Sigmoid colon (tissue), 7 donors: ENCODE results near the gene ERCC5. TPM values are rescaled to one million over a fixed set of nuclear protein-coding genes. Genes with fewer than 3 reads are reported as not detected.

Experiments
- DNase-seq: peaks from one replicate; pipeline ENCODE4 v3.0.0-alpha.2; 2019
- H3K27ac ChIP-seq, 4 donors: fragments of 200-600 bp; sonication (generic); one replicate each; pipeline ENCODE4 v1.5.1; 2016 to 2019; ENCODE audit warnings: mild to moderate bottlenecking in 1 of 4
- H3K27me3 ChIP-seq, 3 donors: fragments of 200-600 bp; sonication (generic); one replicate each; pipeline ENCODE4 v1.5.1; 2019; ENCODE audit warnings: mild to moderate bottlenecking in 1 of 3
- H3K36me3 ChIP-seq, 4 donors: fragments of 200-600 bp; sonication (generic); one replicate each; pipeline ENCODE4 v1.5.1; 2016 to 2019
- H3K4me1 ChIP-seq, 4 donors: fragments of 200-600 bp; sonication (generic); one replicate each; pipeline ENCODE4 v1.5.1; 2017 to 2019
- H3K4me3 ChIP-seq, 4 donors: fragments of 200-600 bp; sonication (generic); one replicate each; pipeline ENCODE4 v1.5.1; 2017 to 2019; ENCODE audit warnings: mild to moderate bottlenecking in 2 of 4, moderate library complexity in 1 of 4
- H3K9me3 ChIP-seq, 4 donors: fragments of 200-600 bp in 3 of 4; sonication (generic) in 3 of 4; one replicate each; pipeline versions ENCODE4 v1.5.1 to v1.6.1; 2013 to 2019
- EP300 ChIP-seq, 4 donors: sonication (generic); formaldehyde crosslinking; IDR thresholded peaks; one replicate each; pipeline ENCODE4 v1.6.1; 2017; ENCODE audit warnings: antibody characterized with exemption in 4 of 4
- POLR2A ChIP-seq, 2 donors: fragments of 450-650 bp; IDR thresholded peaks; one replicate each; pipeline ENCODE4 v1.6.1; 2016; ENCODE audit warnings: antibody characterized with exemption in 2 of 2, mild to moderate bottlenecking in 2 of 2, moderate library complexity in 2 of 2
- POLR2AphosphoS5 ChIP-seq, 4 donors: sonication (generic); formaldehyde crosslinking; IDR thresholded peaks; one replicate each; pipeline ENCODE4 v1.6.1; 2017; ENCODE audit warnings: antibody characterized with exemption in 4 of 4
- WGBS, 2 donors: extraction: QIAGEN DNeasy Blood & Tissue Kit; methylation state at CpG; one replicate each; pipeline ENCODE4 v1.1.7; 2013; 5-methylcytosine and 5-hydroxymethylcytosine counted together
- intact Hi-C: fragments of 100-400 bp; cut with DNase I; formaldehyde crosslinking; loops from one replicate; pipeline ENCODE4 v1.15.1; 2023
- polyA plus RNA-seq, 3 donors: library from polyadenylated mRNA; stranded (reverse); fragments of 200-250 nt; gene quantifications; one replicate each; pipeline ENCODE4 v1.2.3, GENCODE V29; 2013
- total RNA-seq, 4 donors: library from RNA; depleted of rRNA; stranded (reverse); fragments of >200 nt; gene quantifications; one replicate each; pipeline ENCODE4 v1.1.0, GENCODE V29; 2016
- TF ChIP-seq, protein P1 (sequence below), 4 experiments: fragments of 450-650 bp in 3 of 4; fragments of 200-600 bp in 1 of 4; IDR thresholded peaks; one replicate each; pipeline ENCODE4 v1.5.1; 2016 to 2019; ENCODE audit warnings: antibody characterized with exemption in 4 of 4, mild to moderate bottlenecking in 3 of 4, moderate library complexity in 2 of 4
- donor health status: healthy with polysubstance abuse.
- donor health status: Bipolar disorder and iron deficiency.
- donor health status: healthy.

ERCC5 gene
- total and polyA plus RNA-seq, 7 donors: 30.7 to 68.5 (median 51.2) TPM

DNA sequence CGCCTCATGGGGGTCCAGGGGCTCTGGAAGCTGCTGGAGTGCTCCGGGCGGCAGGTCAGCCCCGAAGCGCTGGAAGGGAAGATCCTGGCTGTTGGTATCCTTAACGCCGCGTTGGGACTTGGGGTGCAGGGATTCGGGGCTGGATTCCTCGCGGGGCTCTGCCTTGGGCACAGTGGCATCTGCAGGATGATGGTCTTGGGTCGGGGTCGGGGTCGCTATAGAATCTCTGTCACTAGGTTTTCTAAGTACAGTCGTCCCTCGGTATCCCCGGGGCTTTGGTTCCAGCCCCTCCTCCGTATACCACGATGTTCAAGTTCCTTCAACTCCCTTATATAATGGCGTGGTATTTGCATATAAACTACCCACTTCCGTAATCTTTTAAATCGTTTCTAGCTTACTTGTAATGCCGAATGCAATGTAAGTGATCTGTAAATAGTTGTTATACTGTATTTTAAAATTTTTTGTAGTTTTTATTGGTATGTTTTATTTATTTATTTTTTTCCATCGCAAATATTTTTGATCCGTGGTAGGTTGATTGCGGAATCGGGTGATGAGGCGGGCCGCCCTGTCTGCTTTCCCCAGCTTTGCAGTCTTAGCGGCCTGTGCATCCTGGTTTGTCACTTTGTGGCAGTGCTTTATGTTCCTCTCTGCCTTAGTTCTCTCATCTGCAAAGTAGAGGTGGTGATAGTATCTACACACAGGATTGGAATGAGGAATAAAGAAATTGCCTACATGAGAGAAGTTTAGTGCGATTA is 606 bp downstream of the ERCC5 start:
- H3K9me3 ChIP-seq: no peaks in the 10 kb centered on the region
- 0% methylated on average over 31 of the region's 31 CpGs for WGBS, 2 donors
- DNase-seq: peak; percentile 73
- peaks cover 0 to 31% (median 20%) of the 10 kb centered on the region in 4 donors for H3K4me1 ChIP-seq
- intact Hi-C loops: loop anchor here (2.0 to 5.0 kb wide), 3 partner anchors 48 to 454 kb away; partner anchors contain the start of genes BIVM, POGLUT2 and TEX30
- H3K27me3 ChIP-seq: no peaks in the 10 kb centered on the region
- TF ChIP-seq, protein P1, sequence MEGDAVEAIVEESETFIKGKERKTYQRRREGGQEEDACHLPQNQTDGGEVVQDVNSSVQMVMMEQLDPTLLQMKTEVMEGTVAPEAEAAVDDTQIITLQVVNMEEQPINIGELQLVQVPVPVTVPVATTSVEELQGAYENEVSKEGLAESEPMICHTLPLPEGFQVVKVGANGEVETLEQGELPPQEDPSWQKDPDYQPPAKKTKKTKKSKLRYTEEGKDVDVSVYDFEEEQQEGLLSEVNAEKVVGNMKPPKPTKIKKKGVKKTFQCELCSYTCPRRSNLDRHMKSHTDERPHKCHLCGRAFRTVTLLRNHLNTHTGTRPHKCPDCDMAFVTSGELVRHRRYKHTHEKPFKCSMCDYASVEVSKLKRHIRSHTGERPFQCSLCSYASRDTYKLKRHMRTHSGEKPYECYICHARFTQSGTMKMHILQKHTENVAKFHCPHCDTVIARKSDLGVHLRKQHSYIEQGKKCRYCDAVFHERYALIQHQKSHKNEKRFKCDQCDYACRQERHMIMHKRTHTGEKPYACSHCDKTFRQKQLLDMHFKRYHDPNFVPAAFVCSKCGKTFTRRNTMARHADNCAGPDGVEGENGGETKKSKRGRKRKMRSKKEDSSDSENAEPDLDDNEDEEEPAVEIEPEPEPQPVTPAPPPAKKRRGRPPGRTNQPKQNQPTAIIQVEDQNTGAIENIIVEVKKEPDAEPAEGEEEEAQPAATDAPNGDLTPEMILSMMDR (IDR thresholded peaks at IDR 0.05): no peak
- TF ChIP-seq POLR2A (IDR thresholded peaks at IDR 0.05) (no peak), POLR2AphosphoS5 (IDR thresholded peaks at IDR 0.05) (peak in 1 of 4 donors; percentile 13), EP300 (IDR thresholded peaks at IDR 0.05) (no peak)
- peak overlapping the region; percentile 94 to 98 (median 96) for H3K27ac ChIP-seq
- no peaks in the 10 kb centered on the region for H3K36me3 ChIP-seq
- peak overlapping the region; percentile 72 to 87 (median 78) for H3K4me3 ChIP-seq

DNA sequence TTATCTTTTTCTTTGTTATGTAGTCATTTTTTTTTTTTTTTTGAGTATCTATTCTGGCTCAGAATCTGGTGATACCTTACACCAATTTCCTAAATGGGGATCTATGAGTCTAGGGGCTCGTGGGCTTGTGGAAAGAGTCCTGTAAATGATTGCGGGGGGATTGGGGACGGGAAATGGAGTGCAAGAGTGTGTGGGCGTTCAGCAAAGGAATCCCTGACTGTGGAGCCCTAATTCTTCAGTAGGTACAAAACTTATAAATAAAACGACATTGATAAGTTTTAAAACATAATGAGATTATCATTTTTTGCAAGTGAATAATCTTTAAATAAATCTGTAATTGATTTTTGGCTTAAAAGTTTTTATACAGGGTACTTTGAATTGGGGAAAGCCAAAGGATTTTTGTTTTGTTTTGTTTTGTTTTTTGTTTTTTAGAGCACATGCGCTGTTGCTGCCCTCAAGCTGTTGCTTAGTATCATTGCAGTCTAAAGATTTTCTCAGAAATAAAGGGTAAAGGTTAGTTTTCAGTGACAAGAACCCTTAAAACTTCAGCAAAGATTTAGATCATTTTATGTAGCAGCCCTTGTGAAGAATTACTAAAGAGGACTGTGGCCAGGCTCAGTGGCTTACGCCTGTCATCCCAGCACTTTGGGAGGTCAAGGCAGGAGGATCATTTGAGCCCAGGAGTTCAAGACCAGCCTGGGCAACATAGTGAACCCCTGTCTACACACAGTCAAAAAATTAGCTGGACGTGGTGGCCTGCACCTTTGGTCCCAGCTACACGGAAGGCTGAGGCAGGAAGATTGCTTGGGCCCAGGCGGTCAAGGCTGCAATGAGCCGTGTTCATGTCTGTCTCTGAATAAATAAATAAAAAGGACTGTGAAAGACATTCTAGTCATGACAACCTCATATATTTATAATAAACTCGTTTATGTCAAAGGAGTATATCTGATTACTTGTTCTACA is 1.7 kb downstream of the ERCC5 start:
- Histone ChIP-seq H3K4me1 (peaks cover 0 to 31% (median 20%) of the 10 kb centered on the region in 4 donors), H3K27ac (peak overlapping the region; percentile 94 to 98 (median 96)), H3K9me3 (no peaks in the 10 kb centered on the region), H3K27me3 (no peaks in the 10 kb centered on the region), H3K4me3 (peak overlapping the region; percentile 72 to 87 (median 78)), H3K36me3 (peaks cover 0 to 2% (median 0%) of the 10 kb centered on the region in 4 donors)
- 8 to 19% methylated on average over 12 of the region's 12 CpGs for WGBS, 2 donors
- TF ChIP-seq POLR2A (IDR thresholded peaks at IDR 0.05): no peak
- TF ChIP-seq, protein P1 (IDR thresholded peaks at IDR 0.05): peak; percentile 37 to 66 (median 48)
- no peak for TF ChIP-seq EP300 (IDR thresholded peaks at IDR 0.05)
- no peak for TF ChIP-seq POLR2AphosphoS5 (IDR thresholded peaks at IDR 0.05)
- intact Hi-C loops: loop anchor here (2.0 to 5.0 kb wide), 3 partner anchors 49 to 455 kb away; partner anchors contain the start of genes BIVM, POGLUT2 and TEX30
- DNase-seq: no peak

DNA sequence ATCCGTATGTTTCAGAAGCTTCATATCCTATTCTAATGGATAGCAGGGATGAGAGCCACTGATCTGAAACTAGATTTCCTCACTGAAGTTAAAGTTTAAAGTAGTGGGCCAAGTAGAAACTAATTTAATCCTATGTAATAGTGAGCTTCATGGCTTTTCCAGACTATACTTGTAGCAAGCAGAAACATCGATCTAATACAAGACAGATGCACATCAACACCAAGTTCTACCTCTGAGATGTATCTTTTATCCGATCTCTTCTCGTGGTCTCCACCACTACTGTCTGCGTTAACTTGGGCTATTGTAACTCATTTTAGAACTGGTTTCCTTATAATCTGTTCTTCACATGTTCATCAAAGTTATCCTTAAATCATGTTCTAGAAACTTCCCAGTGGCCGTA is 3.1 kb downstream of the ERCC5 start:
- WGBS, 2 donors: 93% methylated on average over 6 of the region's 6 CpGs
- Histone ChIP-seq H3K36me3 (peaks cover 0 to 16% (median 3%) of the 10 kb centered on the region in 4 donors), H3K4me1 (peaks cover 0 to 31% (median 20%) of the 10 kb centered on the region in 4 donors), H3K9me3 (no peaks in the 10 kb centered on the region), H3K27me3 (no peaks in the 10 kb centered on the region), H3K27ac (no peak overlapping the region), H3K4me3 (no peak overlapping the region)
- TF ChIP-seq EP300 (IDR thresholded peaks at IDR 0.05) (no peak), POLR2A (IDR thresholded peaks at IDR 0.05) (no peak), POLR2AphosphoS5 (IDR thresholded peaks at IDR 0.05) (no peak)
- TF ChIP-seq, protein P1 (IDR thresholded peaks at IDR 0.05): no peak
- intact Hi-C loops: loop anchor here (5.0 kb wide), 2 partner anchors 77 to 457 kb away; partner anchors contain the start of gene TEX30
- DNase-seq: no peak

DNA sequence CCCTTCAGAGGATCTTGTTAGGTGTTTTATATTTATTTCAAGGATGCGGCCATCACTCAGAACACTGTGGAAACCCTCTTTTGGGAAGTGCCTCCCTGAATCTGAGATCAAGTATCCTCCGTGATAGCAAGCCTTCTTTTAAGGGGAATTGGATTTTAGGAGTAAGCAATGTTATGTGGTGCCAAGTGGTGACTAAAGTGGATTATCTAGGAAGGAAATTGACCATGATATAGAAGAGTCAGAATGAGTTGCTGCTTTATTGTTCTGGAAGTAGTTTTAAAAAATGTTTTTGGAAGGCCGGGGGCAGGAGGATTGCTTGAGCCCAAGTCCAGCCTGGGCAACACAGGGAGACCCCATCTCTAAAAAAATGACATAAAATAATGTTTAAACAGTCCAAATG is 6.7 kb downstream of the ERCC5 start:
- TF ChIP-seq POLR2A (IDR thresholded peaks at IDR 0.05) (no peak), EP300 (IDR thresholded peaks at IDR 0.05) (no peak), POLR2AphosphoS5 (IDR thresholded peaks at IDR 0.05) (no peak)
- TF ChIP-seq, protein P1 (IDR thresholded peaks at IDR 0.05): no peak
- Histone ChIP-seq H3K4me3 (no peak overlapping the region), H3K9me3 (no peaks in the 10 kb centered on the region), H3K4me1 (peaks cover 0 to 16% (median 7%) of the 10 kb centered on the region in 4 donors), H3K27ac (no peak overlapping the region), H3K36me3 (peaks cover 11 to 52% (median 24%) of the 10 kb centered on the region in 4 donors), H3K27me3 (no peaks in the 10 kb centered on the region)
- intact Hi-C loops: no loop called here
- 95 to 96% methylated on average over 3 of the region's 3 CpGs for WGBS, 2 donors
- no peak for DNase-seq
